Naive thymus-derived CD8-positive, alpha-beta T cell (primary cell): ENCODE results near the gene TRIM62. TPM values are rescaled to one million over a fixed set of nuclear protein-coding genes. Genes with fewer than 3 reads are reported as not detected.
A peak's percentile ranks its signal among the peaks of the same experiment; 100 is the strongest.
"Not testable (repeated sequence)": the region's sequence is repeated elsewhere in the genome, so short reads cannot be mapped to it uniquely, and the experiment has no call there.

ENCODE experiments used
- ATAC-seq, 2 donors: fragments of 150-1000 bp; cut with Tn5 transposase in 1 of 2; sonication (Bioruptor Pico), chemical (Tn5 transposase) in 1 of 2; 1 replicate in 1 of 2; 2 replicates in 1 of 2; pipeline ENCODE4 v1.10.0; 2021; ENCODE audit warnings: mild to moderate bottlenecking in 2 of 2, moderate library complexity in 2 of 2
- POLR2A ChIA-PET: fragments of 350-600 bp; sonication (Branson Sonifier 250); formaldehyde crosslinking; loops from one replicate; lab custom pipeline; 2021; ENCODE audit warnings: antibody characterized with exemption; lab: Charles Lee
- DNase-seq, 10 donors: peaks; one replicate each; pipeline versions ENCODE4 v3.0.0 to v3.0.0-alpha.2; 2020 to 2022
- H3K27ac Mint-ChIP-seq, 10 donors: one replicate each; pipeline ENCODE4 v1.8.0; 2020 to 2022; ENCODE audit warnings: mild to moderate bottlenecking in 10 of 10, mixed read lengths in 10 of 10, moderate library complexity in 4 of 10, inconsistent platforms in 1 of 10
- H3K27me3 Mint-ChIP-seq, 5 donors: one replicate each; pipeline ENCODE4 v1.8.0; 2021 to 2022; ENCODE audit warnings: mixed read lengths in 5 of 5
- H3K36me3 Mint-ChIP-seq, 3 donors: one replicate each; pipeline ENCODE4 v1.8.0; 2020 to 2022; ENCODE audit warnings: mixed read lengths in 3 of 3, mild to moderate bottlenecking in 2 of 3, inconsistent platforms in 1 of 3
- H3K4me1 Mint-ChIP-seq, 4 donors: one replicate each; pipeline ENCODE4 v1.8.0; 2021 to 2022; ENCODE audit warnings: mixed read lengths in 4 of 4
- H3K4me3 Mint-ChIP-seq, 10 donors: one replicate each; pipeline ENCODE4 v1.8.0; 2020 to 2022; ENCODE audit warnings: mild to moderate bottlenecking in 10 of 10, mixed read lengths in 10 of 10, moderate library complexity in 6 of 10, inconsistent platforms in 1 of 10
- H3K9me3 Mint-ChIP-seq, 9 donors: one replicate each; pipeline ENCODE4 v1.8.0; 2020 to 2022; ENCODE audit warnings: mixed read lengths in 9 of 9, mild to moderate bottlenecking in 3 of 9, inconsistent platforms in 1 of 9, moderate library complexity in 1 of 9
- polyA plus RNA-seq, 3 donors: library from polyadenylated mRNA; unstranded; fragments of 300-500 nt; fragmentation: Illumina TruSeq; gene quantifications; one replicate each; pipeline ENCODE4 v1.2.3, GENCODE V29; 2021
- total RNA-seq, 8 experiments: library from RNA in 2 of 8; stranded (reverse) in 2 of 8; gene quantifications; one replicate each; pipeline ENCODE4 v1.2.3 and lab custom pipeline; 2021 to 2026

Gene TRIM62
- total and polyA plus RNA-seq, 5 experiments from 2014 or later, result 2.7 to 17.6 (median 4.7) TPM

- no peak overlapping the region for H3K4me3 Mint-ChIP-seq
- DNase-seq, result no peak
- ATAC-seq, result no peak
- H3K9me3 Mint-ChIP-seq, result no peaks in the 10 kb centered on the region
- H3K27me3 Mint-ChIP-seq, result no peaks in the 10 kb centered on the region
- peaks cover 6 to 27% (median 15%) of the 10 kb centered on the region in 4 donors for H3K4me1 Mint-ChIP-seq
- H3K36me3 Mint-ChIP-seq, result peaks cover 0 to 6% (median 0%) of the 10 kb centered on the region in 3 donors
- POLR2A ChIA-PET, result no interaction called here
- peak overlapping the region in 4 of 10 donors; percentile 43 to 88 (median 61) for H3K27ac Mint-ChIP-seq
Observed at GRCh38 chr1:33141216-33141615, 40.6 kb downstream of the TRIM62 start.

GRCh38 chr1:33140153-33141149, 41.4 kb downstream of the TRIM62 start:
- no peak for DNase-seq
- Mint-ChIP-seq H3K36me3 (peaks cover 0 to 3% (median 0%) of the 10 kb centered on the region in 3 donors), H3K27ac (peak overlapping the region in 3 of 10 donors; percentile 13 to 88 (median 48)), H3K9me3 (no peaks in the 10 kb centered on the region), H3K4me1 (peaks cover 6 to 27% (median 17%) of the 10 kb centered on the region in 4 donors), H3K27me3 (no peaks in the 10 kb centered on the region), H3K4me3 (no peak overlapping the region)
- POLR2A ChIA-PET, result no interaction called here
- no peak for ATAC-seq

- POLR2A ChIA-PET, result interaction anchor here (1.3 kb wide), 1 partner anchor 10 kb away, joined by 8 read pairs; no protein-coding TSS in a partner anchor
- Mint-ChIP-seq H3K27ac (no peak overlapping the region), H3K4me3 (no peak overlapping the region), H3K36me3 (no peaks in the 10 kb centered on the region), H3K9me3 (no peaks in the 10 kb centered on the region), H3K27me3 (no peaks in the 10 kb centered on the region), H3K4me1 (peaks cover 6 to 27% (median 18%) of the 10 kb centered on the region in 4 donors)
- peak in 7 of 10 donors; percentile 20 to 49 (median 34) for DNase-seq
- peak; percentile 70 to 73 for ATAC-seq
Observed at GRCh38 chr1:33137800-33138199, 44.0 kb downstream of the TRIM62 start.

GRCh38 chr1:33136041-33136440, 45.8 kb downstream of the TRIM62 start:
- H3K9me3 Mint-ChIP-seq, H3K4me3 Mint-ChIP-seq, H3K36me3 Mint-ChIP-seq, H3K27me3 Mint-ChIP-seq, ATAC-seq, DNase-seq: not testable (repeated sequence)
- Mint-ChIP-seq H3K27ac (peak overlapping the region in 1 of 10 donors; percentile 60), H3K4me1 (peaks cover 8 to 25% (median 19%) of the 10 kb centered on the region in 4 donors)
- POLR2A ChIA-PET, result interaction anchor here (1.2 kb wide), 1 partner anchor 9 kb away, joined by 3 read pairs; no protein-coding TSS in a partner anchor

- no peak overlapping the region for H3K4me3 Mint-ChIP-seq
- peak overlapping the region in 2 of 10 donors; percentile 4 to 90 for H3K27ac Mint-ChIP-seq
- ATAC-seq, result no peak
- no peaks in the 10 kb centered on the region for H3K27me3 Mint-ChIP-seq
- H3K36me3 Mint-ChIP-seq, result peaks cover 0 to 2% (median 0%) of the 10 kb centered on the region in 3 donors
- no peak for DNase-seq
- POLR2A ChIA-PET, result no interaction called here
- no peaks in the 10 kb centered on the region for H3K9me3 Mint-ChIP-seq
- H3K4me1 Mint-ChIP-seq, result peaks cover 25 to 34% (median 29%) of the 10 kb centered on the region in 4 donors
Observed at GRCh38 chr1:33133478-33134105, 48.3 kb downstream of the TRIM62 start.

- peaks cover 0 to 2% (median 0%) of the 10 kb centered on the region in 3 donors for H3K36me3 Mint-ChIP-seq
- no peaks in the 10 kb centered on the region for H3K27me3 Mint-ChIP-seq
- POLR2A ChIA-PET, result no interaction called here
- DNase-seq (no peak), ATAC-seq (no peak)
- peak overlapping the region in 5 of 10 donors; percentile 6 to 54 (median 14) for H3K27ac Mint-ChIP-seq
- H3K4me1 Mint-ChIP-seq, result peaks cover 25 to 37% (median 33%) of the 10 kb centered on the region in 4 donors
- no peaks in the 10 kb centered on the region for H3K9me3 Mint-ChIP-seq
- no peak overlapping the region for H3K4me3 Mint-ChIP-seq
Observed at GRCh38 chr1:33132549-33132948, 49.3 kb downstream of the TRIM62 start.

GRCh38 chr1:33131191-33131590, 50.7 kb downstream of the TRIM62 start:
- H3K4me3 Mint-ChIP-seq, result no peak overlapping the region
- peaks cover 0 to 2% (median 0%) of the 10 kb centered on the region in 3 donors for H3K36me3 Mint-ChIP-seq
- no peaks in the 10 kb centered on the region for H3K27me3 Mint-ChIP-seq
- peaks cover 25 to 51% (median 44%) of the 10 kb centered on the region in 4 donors for H3K4me1 Mint-ChIP-seq
- DNase-seq (no peak), ATAC-seq (no peak)
- peak overlapping the region in 3 of 10 donors; percentile 33 to 71 (median 61) for H3K27ac Mint-ChIP-seq
- H3K9me3 Mint-ChIP-seq, result no peaks in the 10 kb centered on the region
- POLR2A ChIA-PET, result no interaction called here

GRCh38 chr1:33130297-33130696, 51.5 kb downstream of the TRIM62 start:
- no peaks in the 10 kb centered on the region for H3K9me3 Mint-ChIP-seq

GRCh38 chr1:33128781-33129180, 53.1 kb downstream of the TRIM62 start:
- Mint-ChIP-seq H3K9me3 (no peaks in the 10 kb centered on the region), H3K27me3 (no peaks in the 10 kb centered on the region)
- POLR2A ChIA-PET, result no interaction called here

More at GRCh38 chr1:33130297-33130696, 51.5 kb downstream of the TRIM62 start:
- H3K27ac Mint-ChIP-seq, result peak overlapping the region in 4 of 10 donors; percentile 3 to 82 (median 18)
- POLR2A ChIA-PET, result no interaction called here
- H3K4me1 Mint-ChIP-seq, result peaks cover 29 to 60% (median 52%) of the 10 kb centered on the region in 4 donors
- DNase-seq, result no peak
- no peak for ATAC-seq
- peak overlapping the region in 3 of 10 donors; percentile 3 to 33 (median 12) for H3K4me3 Mint-ChIP-seq
- no peaks in the 10 kb centered on the region for H3K27me3 Mint-ChIP-seq
- H3K36me3 Mint-ChIP-seq, result peaks cover 0 to 2% (median 0%) of the 10 kb centered on the region in 3 donors

GRCh38 chr1:33127001-33127823, 54.6 kb downstream of the TRIM62 start:
- POLR2A ChIA-PET, result interaction anchor here (0.6 to 2.5 kb wide), 25 partner anchors 8 to 490 kb away, joined by 3 to 34 read pairs (median 4); partner anchors contain the start of genes AZIN2, RBBP4, RNF19B and TRIM62
- Mint-ChIP-seq H3K4me3 (peak overlapping the region; percentile 87 to 97 (median 94)), H3K27ac (peak overlapping the region; percentile 92 to 97 (median 96)), H3K27me3 (no peaks in the 10 kb centered on the region), H3K36me3 (peaks cover 0 to 6% (median 0%) of the 10 kb centered on the region in 3 donors), H3K9me3 (no peaks in the 10 kb centered on the region), H3K4me1 (peaks cover 22 to 55% (median 51%) of the 10 kb centered on the region in 4 donors)
- ATAC-seq (peak; percentile 93 to 94), DNase-seq (peak; percentile 95 to 99 (median 98))

More at GRCh38 chr1:33128781-33129180, 53.1 kb downstream of the TRIM62 start:
- DNase-seq (no peak), ATAC-seq (no peak)
- H3K4me3 Mint-ChIP-seq, result peak overlapping the region; percentile 35 to 97 (median 81)
- H3K36me3 Mint-ChIP-seq, result peaks cover 0 to 2% (median 0%) of the 10 kb centered on the region in 3 donors
- H3K27ac Mint-ChIP-seq, result peak overlapping the region; percentile 50 to 94 (median 89)
- peaks cover 28 to 60% (median 53%) of the 10 kb centered on the region in 4 donors for H3K4me1 Mint-ChIP-seq

GRCh38 chr1:33126411-33127000, 55.3 kb downstream of the TRIM62 start:
- H3K36me3 Mint-ChIP-seq, result peaks cover 0 to 9% (median 0%) of the 10 kb centered on the region in 3 donors
- DNase-seq (no peak), ATAC-seq (no peak)
- peak overlapping the region; percentile 87 to 97 (median 94) for H3K4me3 Mint-ChIP-seq
- H3K4me1 Mint-ChIP-seq, result peaks cover 22 to 55% (median 51%) of the 10 kb centered on the region in 4 donors
- no peaks in the 10 kb centered on the region for H3K9me3 Mint-ChIP-seq
- no peaks in the 10 kb centered on the region for H3K27me3 Mint-ChIP-seq
- POLR2A ChIA-PET, result interaction anchor here (0.6 to 2.5 kb wide), 20 partner anchors 9 to 476 kb away, joined by 3 to 34 read pairs (median 4); partner anchors contain the start of genes AZIN2, RBBP4, RNF19B and TRIM62
- H3K27ac Mint-ChIP-seq, result peak overlapping the region; percentile 92 to 97 (median 96)
